GM23248 (cell line): ENCODE results near the gene MEGF9. TPM values are rescaled to one million over a fixed set of nuclear protein-coding genes. Genes with fewer than 3 reads are reported as not detected.

Experiments
- DNase-seq: peaks from one replicate; pipeline ENCODE4 v3.0.0-alpha.2; 2015
- H2AFZ ChIP-seq: fragments of 200-600 bp; sonication (generic); 2 replicates; pipeline ENCODE4 v1.6.1; 2016; ENCODE audit warnings: antibody characterized with exemption
- H3F3A ChIP-seq: fragments of 200-600 bp; sonication (generic); 2 replicates; pipeline ENCODE4 v1.6.1; 2016; ENCODE audit warnings: mild to moderate bottlenecking, antibody characterized with exemption, mixed run types; ENCODE audit not compliant: insufficient read depth
- H3K27ac ChIP-seq: fragments of 200-600 bp; sonication (generic); 2 replicates; pipeline ENCODE4 v1.5.1; 2016; ENCODE audit warnings: mild to moderate bottlenecking
- H3K27me3 ChIP-seq: fragments of 200-600 bp; sonication (generic); replicated peaks from 2 replicates; pipeline ENCODE4 v1.6.1; 2016; ENCODE audit warnings: mild to moderate bottlenecking; ENCODE audit not compliant: insufficient read depth
- H3K36me3 ChIP-seq: fragments of 200-600 bp; sonication (generic); 2 replicates; pipeline ENCODE4 v1.6.1; 2016; ENCODE audit warnings: low read depth, mild to moderate bottlenecking
- H3K4me1 ChIP-seq: fragments of 200-600 bp; sonication (generic); 2 replicates; pipeline ENCODE4 v1.6.1; 2016; ENCODE audit warnings: mild to moderate bottlenecking; ENCODE audit not compliant: insufficient read depth
- H3K4me2 ChIP-seq: fragments of 200-600 bp; sonication (generic); one replicate; pipeline ENCODE4 v1.6.1; 2016; ENCODE audit warnings: mild to moderate bottlenecking; ENCODE audit not compliant: unreplicated experiment
- H3K4me3 ChIP-seq: fragments of 200-600 bp; sonication (generic); 2 replicates; pipeline ENCODE4 v1.5.1; 2016; ENCODE audit warnings: mild to moderate bottlenecking
- H3K79me2 ChIP-seq: fragments of 200-600 bp; sonication (generic); 2 replicates; pipeline ENCODE4 v1.6.1; 2016; ENCODE audit warnings: mild to moderate bottlenecking; ENCODE audit not compliant: insufficient read depth
- H3K9ac ChIP-seq: fragments of 200-600 bp; sonication (generic); 2 replicates; pipeline ENCODE4 v1.6.1; 2016; ENCODE audit warnings: mild to moderate bottlenecking
- H3K9me2 ChIP-seq: fragments of 200-600 bp; sonication (generic); 2 replicates; pipeline ENCODE4 v1.6.1; 2016; ENCODE audit warnings: mixed run types, mild to moderate bottlenecking, moderate library complexity; ENCODE audit not compliant: insufficient read depth
- H3K9me3 ChIP-seq: fragments of 200-600 bp; sonication (generic); one replicate; pipeline ENCODE4 v1.6.1; 2017; ENCODE audit warnings: low read depth
- H4K20me1 ChIP-seq: fragments of 200-600 bp; sonication (generic); 2 replicates; pipeline ENCODE4 v1.6.0; 2016; ENCODE audit not compliant: insufficient read depth
- EZH2 ChIP-seq: fragments of 200-600 bp; sonication (generic); IDR thresholded peaks from 2 replicates; pipeline ENCODE4 v1.6.1; 2018; ENCODE audit warnings: antibody characterized with exemption, mild to moderate bottlenecking; ENCODE audit not compliant: insufficient read depth, poor library complexity, severe bottlenecking
- EZH2phosphoT487 ChIP-seq: fragments of 200-600 bp; sonication (generic); IDR thresholded peaks from 2 replicates; pipeline ENCODE4 v1.6.1; 2018; ENCODE audit warnings: antibody characterized with exemption, moderate library complexity, mild to moderate bottlenecking, low read depth; ENCODE audit not compliant: insufficient read depth
- WGBS, 2 experiments: methylation state at CpG; one replicate each; pipeline ENCODE4 v1.1.6; 2015 to 2017; ENCODE audit warnings: low lambda C conversion rate in 2 of 2, low coverage in 1 of 2; ENCODE audit errors: missing lambda C conversion rate in 2 of 2; 5-methylcytosine and 5-hydroxymethylcytosine counted together
- in situ Hi-C: fragments of 300-500 bp; cut with MboI; formaldehyde crosslinking; loops from 2 replicates; pipeline ENCODE4 v1.15.0; 2020
- polyA plus RNA-seq: library from polyadenylated mRNA; unstranded; fragments of >200 nt; fragmentation: Nextera tagmentation; extraction: Ambion mirVana; gene quantifications from 2 replicates; pipeline ENCODE4 v1.2.1, GENCODE V29; 2016
- total RNA-seq: library from RNA; depleted of rRNA; stranded (reverse); fragments of >200 nt; shearing (Covaris generic); gene quantifications from 2 replicates; pipeline ENCODE4 v1.2.3, GENCODE V29; 2014

Gene MEGF9
- total and polyA plus RNA-seq, 2 experiments from 2014 or later = 2.1 to 3.8 TPM

GRCh38 chr9:120676767-120677402, 37.4 kb downstream of the MEGF9 start:
- Histone ChIP-seq H3K9me2 (no peaks in the 10 kb centered on the region), H4K20me1 (no peaks in the 10 kb centered on the region), H3K79me2 (no peaks in the 10 kb centered on the region), H3K27ac (no peak overlapping the region), H3K27me3 (no peaks in the 10 kb centered on the region), H3K9me3 (no peaks in the 10 kb centered on the region), H3K36me3 (no peaks in the 10 kb centered on the region), H2AFZ (no peak overlapping the region), H3K4me3 (no peak overlapping the region), H3K9ac (no peak overlapping the region), H3F3A (no peaks in the 10 kb centered on the region), H3K4me2 (no peak overlapping the region), H3K4me1 (no peaks in the 10 kb centered on the region)
- DNase-seq = no peak
- TF ChIP-seq EZH2 (no peak), EZH2phosphoT487 (no peak)
- 92 to 94% methylated on average over 12 of the region's 12 CpGs for WGBS, 2 experiments
- in situ Hi-C loops = no loop called here

- Histone ChIP-seq H3K4me3 (no peak overlapping the region), H3K27ac (no peak overlapping the region)
Observed at GRCh38 chr9:120668399-120668798, 45.9 kb downstream of the MEGF9 start.

GRCh38 chr9:120663950-120664349, 50.3 kb downstream of the MEGF9 start:
- in situ Hi-C loops = no loop called here
- Histone ChIP-seq H3K27ac (no peak overlapping the region), H3K27me3 (no peaks in the 10 kb centered on the region), H2AFZ (no peak overlapping the region), H3K4me2 (no peak overlapping the region), H3K9me2 (0 out of 2 replicates have a peak, but pooled peaks cover 2% of the 10 kb centered on the region), H3F3A (no peaks in the 10 kb centered on the region), H3K9me3 (no peaks in the 10 kb centered on the region), H4K20me1 (no peaks in the 10 kb centered on the region), H3K4me1 (no peaks in the 10 kb centered on the region), H3K4me3 (no peak overlapping the region), H3K36me3 (no peaks in the 10 kb centered on the region), H3K79me2 (no peaks in the 10 kb centered on the region), H3K9ac (no peak overlapping the region)
- no peak for TF ChIP-seq EZH2
- TF ChIP-seq EZH2phosphoT487 = no peak
- DNase-seq = no peak

More at GRCh38 chr9:120668399-120668798, 45.9 kb downstream of the MEGF9 start:
- no peaks in the 10 kb centered on the region for H3K27me3 ChIP-seq
- H4K20me1 ChIP-seq = no peaks in the 10 kb centered on the region
- in situ Hi-C loops = no loop called here
- H3K4me2 ChIP-seq = no peak overlapping the region
- H3K9me2 ChIP-seq = 0 out of 2 replicates have a peak, but pooled peaks cover 2% of the 10 kb centered on the region
- H2AFZ ChIP-seq = no peak overlapping the region
- no peak for DNase-seq
- no peaks in the 10 kb centered on the region for H3K36me3 ChIP-seq
- no peaks in the 10 kb centered on the region for H3K79me2 ChIP-seq
- H3K9ac ChIP-seq = no peak overlapping the region
- TF ChIP-seq EZH2 (no peak), EZH2phosphoT487 (no peak)
- no peaks in the 10 kb centered on the region for H3K4me1 ChIP-seq
- H3F3A ChIP-seq = no peaks in the 10 kb centered on the region
- H3K9me3 ChIP-seq = no peaks in the 10 kb centered on the region

GRCh38 chr9:120663380-120663779, 50.9 kb downstream of the MEGF9 start:
- Histone ChIP-seq H3K4me1 (no peaks in the 10 kb centered on the region), H3K27ac (no peak overlapping the region), H4K20me1 (no peaks in the 10 kb centered on the region), H3K27me3 (no peaks in the 10 kb centered on the region), H3K9me2 (0 out of 2 replicates have a peak, but pooled peaks cover 2% of the 10 kb centered on the region), H3K79me2 (no peaks in the 10 kb centered on the region), H3K4me3 (no peak overlapping the region), H2AFZ (no peak overlapping the region), H3K9ac (no peak overlapping the region), H3K36me3 (no peaks in the 10 kb centered on the region), H3F3A (no peaks in the 10 kb centered on the region), H3K4me2 (no peak overlapping the region), H3K9me3 (no peaks in the 10 kb centered on the region)
- in situ Hi-C loops = no loop called here
- WGBS, 2 experiments = 80 to 85% methylated on average over 3 of the region's 3 CpGs
- DNase-seq = no peak
- TF ChIP-seq EZH2 (no peak), EZH2phosphoT487 (no peak)

- Histone ChIP-seq H3K4me2 (no peak overlapping the region), H4K20me1 (no peaks in the 10 kb centered on the region), H3K27me3 (no peaks in the 10 kb centered on the region), H3K4me1 (no peaks in the 10 kb centered on the region), H3K4me3 (no peak overlapping the region), H3K36me3 (no peaks in the 10 kb centered on the region), H3K9me3 (no peaks in the 10 kb centered on the region), H3K9ac (no peak overlapping the region), H3K27ac (no peak overlapping the region), H3F3A (no peaks in the 10 kb centered on the region), H3K9me2 (0 out of 2 replicates have a peak, but pooled peaks cover 2% of the 10 kb centered on the region), H3K79me2 (no peaks in the 10 kb centered on the region), H2AFZ (no peak overlapping the region)
- 92% methylated on average over 8 of the region's 8 CpGs for WGBS, 2 experiments
- in situ Hi-C loops = no loop called here
- TF ChIP-seq EZH2 (no peak), EZH2phosphoT487 (no peak)
- no peak for DNase-seq
Observed at GRCh38 chr9:120662513-120662912, 51.8 kb downstream of the MEGF9 start.
